Measurements from ENCODE around the gene RHBG.

The RHBG gene

GRCh38 chr1:156409439-156409838 lies 40.4 kb downstream of the RHBG start:
- DNase-seq: no peak

GRCh38 chr1:156410238-156410637 lies 41.2 kb downstream of the RHBG start:
- no peak for DNase-seq

- no peak for DNase-seq
Observed at GRCh38 chr1:156410740-156411139, 41.7 kb downstream of the RHBG start.

GRCh38 chr1:156412653-156413321 lies 43.8 kb downstream of the RHBG start:
- no peak for DNase-seq

- no peak for DNase-seq
Observed at GRCh38 chr1:156413391-156414246, 44.6 kb downstream of the RHBG start.

GRCh38 chr1:156414461-156415064 lies 45.6 kb downstream of the RHBG start:
- DNase-seq: no peak

GRCh38 chr1:156416993-156417392 lies 48.0 kb downstream of the RHBG start:
- DNase-seq: no peak

GRCh38 chr1:156417401-156418020 lies 48.5 kb downstream of the RHBG start:
- no peak for DNase-seq

GRCh38 chr1:156418416-156419070 lies 49.5 kb downstream of the RHBG start:
- no peak for DNase-seq

GRCh38 chr1:156419854-156420204 lies 50.8 kb downstream of the RHBG start:
- DNase-seq: no peak

- DNase-seq: no peak
Observed at GRCh38 chr1:156420205-156421061, 51.4 kb downstream of the RHBG start.

GRCh38 chr1:156421062-156421938 lies 52.3 kb downstream of the RHBG start:
- DNase-seq: peak; percentile 69 to 87 (median 81)

GRCh38 chr1:156421939-156422601 lies 53.1 kb downstream of the RHBG start:
- DNase-seq: no peak

GRCh38 chr1:156422602-156423091 lies 53.6 kb downstream of the RHBG start:
- DNase-seq: no peak

- no peak for DNase-seq
Observed at GRCh38 chr1:156423422-156424352, 54.7 kb downstream of the RHBG start.

- no peak for DNase-seq
Observed at GRCh38 chr1:156424806-156425432, 55.9 kb downstream of the RHBG start.

- DNase-seq: no peak
Observed at GRCh38 chr1:156425943-156426342, 56.9 kb downstream of the RHBG start.

GRCh38 chr1:156427957-156428356 lies 58.9 kb downstream of the RHBG start:
- no peak for DNase-seq
